Neural cell (in vitro differentiated cells): ENCODE results near the gene DNAJC11.

ENCODE experiments used
- EP300 ChIP-seq: fragments of 450-650 bp; conservative IDR thresholded peaks from 2 replicates; pipeline ENCODE4 v1.6.1; 2014; ENCODE audit warnings: antibody characterized with exemption, mild to moderate bottlenecking, moderate library complexity; ENCODE audit not compliant: poor library complexity, severe bottlenecking
- EZH2 ChIP-seq: fragments of 200-600, 300-800 bp; shearing (Covaris generic), sonication (generic); IDR thresholded peaks from 2 replicates; pipeline ENCODE4 v1.6.1; 2014; ENCODE audit warnings: antibody characterized with exemption, low read length, borderline replicate concordance, mild to moderate bottlenecking; ENCODE audit not compliant: insufficient read depth, poor library complexity, severe bottlenecking
- TF ChIP-seq, protein P1 (sequence below): fragments of 450-650 bp; IDR thresholded peaks from 2 replicates; pipeline ENCODE4 v1.5.1; 2014; ENCODE audit warnings: antibody characterized with exemption, mild to moderate bottlenecking, moderate library complexity; ENCODE audit not compliant: poor library complexity, severe bottlenecking

DNA sequence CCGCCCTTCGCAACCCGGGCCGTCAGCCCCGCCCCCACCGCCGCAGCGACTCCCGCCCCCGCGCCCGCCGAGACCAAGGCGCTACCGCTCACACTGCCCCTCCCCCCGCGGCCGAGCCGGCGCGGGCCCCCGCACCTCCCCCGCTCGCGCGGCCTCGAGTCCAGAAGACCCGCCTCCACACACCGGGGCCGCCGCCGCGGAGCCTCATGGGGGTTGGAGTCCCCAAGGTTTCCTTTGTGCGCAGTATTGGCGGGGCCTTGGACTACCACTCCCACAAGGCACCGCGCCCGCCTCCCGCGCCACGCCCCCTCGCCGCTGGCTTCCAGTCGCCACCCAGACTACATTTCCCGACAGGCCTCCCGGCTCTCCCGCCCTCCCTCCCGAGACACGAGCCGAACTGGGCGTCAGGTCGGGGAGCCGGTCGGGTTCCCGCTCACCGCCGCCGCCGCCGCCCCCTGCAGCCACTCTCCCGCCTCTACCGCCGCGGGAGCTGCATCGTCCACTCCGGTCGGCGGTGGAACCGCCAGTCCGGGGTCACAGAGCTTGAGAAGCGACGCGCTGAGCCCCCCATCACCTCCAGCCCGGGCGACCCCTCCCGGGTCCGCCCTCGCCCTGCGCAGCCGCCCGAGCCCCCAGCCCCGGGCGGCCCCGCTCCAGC is 88.1 kb downstream of the DNAJC11 start, which contains the start of gene PHF13:
- TF ChIP-seq EZH2 (no peak), EP300 (no peak)
- TF ChIP-seq, protein P1, sequence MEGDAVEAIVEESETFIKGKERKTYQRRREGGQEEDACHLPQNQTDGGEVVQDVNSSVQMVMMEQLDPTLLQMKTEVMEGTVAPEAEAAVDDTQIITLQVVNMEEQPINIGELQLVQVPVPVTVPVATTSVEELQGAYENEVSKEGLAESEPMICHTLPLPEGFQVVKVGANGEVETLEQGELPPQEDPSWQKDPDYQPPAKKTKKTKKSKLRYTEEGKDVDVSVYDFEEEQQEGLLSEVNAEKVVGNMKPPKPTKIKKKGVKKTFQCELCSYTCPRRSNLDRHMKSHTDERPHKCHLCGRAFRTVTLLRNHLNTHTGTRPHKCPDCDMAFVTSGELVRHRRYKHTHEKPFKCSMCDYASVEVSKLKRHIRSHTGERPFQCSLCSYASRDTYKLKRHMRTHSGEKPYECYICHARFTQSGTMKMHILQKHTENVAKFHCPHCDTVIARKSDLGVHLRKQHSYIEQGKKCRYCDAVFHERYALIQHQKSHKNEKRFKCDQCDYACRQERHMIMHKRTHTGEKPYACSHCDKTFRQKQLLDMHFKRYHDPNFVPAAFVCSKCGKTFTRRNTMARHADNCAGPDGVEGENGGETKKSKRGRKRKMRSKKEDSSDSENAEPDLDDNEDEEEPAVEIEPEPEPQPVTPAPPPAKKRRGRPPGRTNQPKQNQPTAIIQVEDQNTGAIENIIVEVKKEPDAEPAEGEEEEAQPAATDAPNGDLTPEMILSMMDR: no peak
